Stimulated activated CD8-positive, alpha-beta memory T cell treated with anti-CD3 and anti-CD28 coated beads, Interleukin-15, amount 100 ng/mL, for 1 hour (primary cell): ENCODE measurements around the gene GMPR2.
"Not testable (repeated sequence)": the region's sequence is repeated elsewhere in the genome, so short reads cannot be mapped to it uniquely, and the experiment has no call there.

Source experiments
- DNase-seq: peaks from one replicate; pipeline ENCODE4 v3.0.0-alpha.2; 2020; ENCODE audit warnings: low read depth

Gene GMPR2

GRCh38 chr14:24202538-24202937 is 30.2 kb upstream of the GMPR2 start:
- DNase-seq = not testable (repeated sequence)

GRCh38 chr14:24203249-24203886 is 29.4 kb upstream of the GMPR2 start:
- not testable (repeated sequence) for DNase-seq

GRCh38 chr14:24204163-24205146 is 28.3 kb upstream of the GMPR2 start:
- no peak for DNase-seq

- no peak for DNase-seq
Observed at GRCh38 chr14:24206260-24207103, 26.2 kb upstream of the GMPR2 start.

GRCh38 chr14:24207104-24207551 is 25.6 kb upstream of the GMPR2 start:
- DNase-seq = no peak

GRCh38 chr14:24207625-24208024 is 25.1 kb upstream of the GMPR2 start:
- no peak for DNase-seq

- DNase-seq = no peak
Observed at GRCh38 chr14:24211311-24211710, 21.4 kb upstream of the GMPR2 start.

- peak; percentile 93 for DNase-seq
Observed at GRCh38 chr14:24212924-24213865, 19.5 kb upstream of the GMPR2 start, which contains the start of gene CHMP4A. Gene CHMP4A, minus strand, starts transcription at chr14:24213488. Its CDS starts 49 bp downstream, at chr14:24213439.

GRCh38 chr14:24213866-24214662 is 18.7 kb upstream of the GMPR2 start:
- DNase-seq = no peak

GRCh38 chr14:24215495-24216344 is 17.0 kb upstream of the GMPR2 start, which contains the start of gene MDP1:
Gene MDP1, minus strand, starts transcription at chr14:24216066. Its CDS starts 111 bp downstream, at chr14:24215955.
- DNase-seq = peak; percentile 67

GRCh38 chr14:24216345-24216699 is 16.4 kb upstream of the GMPR2 start:
- no peak for DNase-seq

GRCh38 chr14:24216876-24217275 is 15.9 kb upstream of the GMPR2 start:
- DNase-seq = not testable (repeated sequence)

GRCh38 chr14:24219080-24219479 is 13.6 kb upstream of the GMPR2 start:
- DNase-seq = no peak

GRCh38 chr14:24219521-24219920 is 13.2 kb upstream of the GMPR2 start:
- no peak for DNase-seq

GRCh38 chr14:24222987-24223386 is 9.7 kb upstream of the GMPR2 start:
- DNase-seq = not testable (repeated sequence)

GRCh38 chr14:24224618-24225071 is 8.1 kb upstream of the GMPR2 start:
- no peak for DNase-seq

GRCh38 chr14:24226473-24226872 is 6.3 kb upstream of the GMPR2 start:
- no peak for DNase-seq

- DNase-seq = no peak
Observed at GRCh38 chr14:24228902-24229301, 3.8 kb upstream of the GMPR2 start.
